HG03060 (cell line): ENCODE results near the gene OR2AJ1.
A peak's percentile ranks its signal among the peaks of the same experiment; 100 is the strongest.

Experiments
- ATAC-seq: cut with Tn5 transposase; IDR thresholded peaks from one replicate; pipeline ENCODE4 v1.9.1; 2021; ENCODE audit warnings: low read depth, moderate number of reproducible peaks; ENCODE audit not compliant: unreplicated experiment

The OR2AJ1 gene

DNA sequence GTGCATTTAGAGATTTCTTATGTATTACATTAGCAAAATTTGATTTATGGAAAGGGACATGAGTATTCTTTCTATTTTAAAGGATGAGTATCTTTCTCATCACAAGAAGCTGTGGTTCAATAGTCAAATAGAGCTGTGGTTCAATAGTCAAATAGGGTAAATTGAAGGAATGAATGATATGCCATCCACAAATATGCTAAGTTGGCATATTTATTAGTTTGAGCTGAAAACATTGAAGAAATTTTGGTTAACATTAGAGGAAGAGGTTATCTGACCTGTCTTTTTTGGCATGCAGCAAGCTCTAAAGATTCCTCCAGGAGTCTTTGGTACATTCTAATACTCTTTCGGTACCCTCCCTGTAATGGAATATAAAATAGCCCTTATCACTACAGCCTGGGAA is 28.7 kb downstream of the OR2AJ1 start:
- no peak for ATAC-seq

DNA sequence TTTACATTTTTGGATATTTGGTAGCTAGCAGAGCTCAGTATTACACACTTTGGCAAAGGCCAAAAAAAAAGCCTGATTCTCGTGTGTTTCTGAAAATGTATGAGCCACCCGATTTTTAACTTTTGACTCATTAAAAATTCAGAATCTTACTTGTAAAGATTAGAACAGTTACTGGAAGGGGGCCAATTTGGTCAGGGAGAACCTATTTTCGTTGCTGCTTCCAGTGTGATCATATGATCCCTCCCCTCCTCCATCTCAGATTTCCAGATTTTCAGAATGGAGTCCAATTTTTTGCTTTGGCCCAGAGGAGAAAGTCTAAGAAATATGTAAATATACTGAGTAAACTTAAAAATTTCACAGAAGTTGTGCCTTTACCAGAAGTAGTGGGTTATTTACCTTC is 37.1 kb downstream of the OR2AJ1 start:
- no peak for ATAC-seq

DNA sequence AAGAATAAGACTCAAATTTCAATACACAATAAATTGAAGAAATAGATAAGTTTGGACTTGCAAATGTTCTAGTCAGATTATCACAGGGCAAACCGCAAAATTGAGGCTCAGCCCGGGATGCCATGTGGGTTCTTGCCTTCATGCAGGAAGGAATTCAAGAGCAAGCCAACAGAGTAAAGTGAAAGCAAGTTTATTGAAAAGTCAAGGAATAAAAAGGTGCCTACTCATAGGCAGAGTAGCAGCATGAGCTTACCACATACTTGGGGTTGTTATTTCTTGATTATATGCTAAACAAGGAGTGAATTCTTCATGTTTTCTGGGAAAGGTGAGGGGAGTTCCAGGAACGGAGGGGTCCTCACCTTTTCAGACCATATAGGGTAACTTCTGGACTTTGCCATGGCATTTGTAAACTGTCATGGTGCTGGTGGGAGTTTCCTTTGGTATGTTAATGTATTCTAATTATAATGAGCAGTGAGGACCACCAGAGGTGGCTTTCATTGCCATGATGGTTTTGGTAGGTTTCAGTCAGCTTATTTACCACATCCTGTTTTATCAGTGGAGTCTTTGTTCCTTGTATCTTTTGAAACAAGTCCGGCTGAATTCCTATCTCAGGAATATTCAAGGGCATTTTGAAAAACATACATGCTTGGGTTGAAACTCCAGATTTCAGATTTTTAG is 38.4 kb downstream of the OR2AJ1 start:
- no peak for ATAC-seq

GRCh38 chr1:247964933-247965332 is 40.2 kb downstream of the OR2AJ1 start, which contains the start of gene OR2AK2:
TSS of gene OR2AK2 (plus strand) at chr1:247965233. CDS start at chr1:247965377, 144 bp downstream.
- no peak for ATAC-seq

DNA sequence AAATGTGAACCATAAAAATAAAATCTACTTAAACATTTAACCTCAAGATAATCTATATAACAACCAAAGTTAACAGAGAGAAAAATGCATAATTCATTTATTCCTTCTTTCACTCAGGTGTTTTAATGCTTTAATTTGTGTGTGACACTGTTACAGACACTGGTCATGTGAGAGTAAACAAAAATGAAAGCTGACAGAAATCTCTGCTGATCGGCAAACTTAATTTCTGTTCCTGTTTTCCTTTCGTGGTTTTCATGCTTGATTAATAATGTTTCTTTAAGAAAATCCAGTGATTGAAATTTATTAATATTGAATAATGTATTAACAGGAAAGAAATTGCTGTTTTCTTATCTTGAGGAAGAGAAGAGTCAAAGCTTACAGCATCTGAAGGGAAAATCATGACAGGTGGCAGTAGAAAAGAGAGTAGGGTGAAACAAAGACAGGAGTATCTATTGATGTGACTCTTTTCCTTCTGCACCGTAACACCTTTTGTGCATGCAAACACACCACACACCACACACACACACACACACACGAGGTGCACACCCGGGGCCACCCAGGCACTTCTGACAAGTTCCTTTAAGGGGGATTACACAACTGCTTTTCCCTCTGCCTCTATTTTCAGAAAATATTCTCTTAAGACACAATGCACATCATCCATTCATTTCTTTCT is 42.0 kb downstream of the OR2AJ1 start:
- ATAC-seq, result peak; percentile 83
